Mesenteric fat pad (tissue), 1 donor: ENCODE measurements around the gene CREB3L1. TPM values are rescaled to one million over a fixed set of nuclear protein-coding genes. Genes with fewer than 3 reads are reported as not detected.

Experiments used
- DNase-seq: peaks from one replicate; pipeline ENCODE4 v3.0.0-alpha.2; 2020; ENCODE audit warnings: low spot score
- total RNA-seq: library from RNA; stranded (reverse); fragmentation: NEBNext Ultra II Directional; extraction: Animal tissue kit (Norgen Biotek cat#: 25700); gene quantifications from one replicate; pipeline ENCODE4 v1.2.1, GENCODE V29; 2021
- donor health status: DM: yes; HTN: yes; CAD: no.

CREB3L1 gene
- total RNA-seq, 1 donor from 2014 or later, result 8.4 TPM

- DNase-seq, result no peak
Observed at GRCh38 chr11:46363031-46363407, 85.6 kb downstream of the CREB3L1 start.

- no peak for DNase-seq
Observed at GRCh38 chr11:46363455-46364005, 86.1 kb downstream of the CREB3L1 start.

- no peak for DNase-seq
Observed at GRCh38 chr11:46364056-46364455, 86.6 kb downstream of the CREB3L1 start.

- no peak for DNase-seq
Observed at GRCh38 chr11:46364791-46365190, 87.3 kb downstream of the CREB3L1 start.

GRCh38 chr11:46366260-46366659 lies 88.8 kb downstream of the CREB3L1 start:
- no peak for DNase-seq

- DNase-seq, result no peak
Observed at GRCh38 chr11:46366661-46367161, 89.2 kb downstream of the CREB3L1 start.

GRCh38 chr11:46367244-46367915 lies 89.9 kb downstream of the CREB3L1 start:
- DNase-seq, result no peak

- no peak for DNase-seq
Observed at GRCh38 chr11:46367916-46368267, 90.4 kb downstream of the CREB3L1 start.

GRCh38 chr11:46369458-46370152 lies 92.1 kb downstream of the CREB3L1 start:
- no peak for DNase-seq

GRCh38 chr11:46370253-46370652 lies 92.8 kb downstream of the CREB3L1 start:
- DNase-seq, result no peak

Other genes starting within 250 kb of the CREB3L1 start
- gene PHF21A, start 156.2 kb upstream of the CREB3L1 start, total RNA-seq, result 44.8 TPM
- gene DGKZ, start 69.8 kb downstream of the CREB3L1 start, total RNA-seq, result 54.3 TPM
- 13.9 TPM for gene MDK, start 104.0 kb downstream of the CREB3L1 start, total RNA-seq
- gene CHRM4, start 114.1 kb downstream of the CREB3L1 start, total RNA-seq, result not detected